ENCODE measurements around the gene LONP2. TPM values are rescaled to one million over a fixed set of nuclear protein-coding genes. Genes with fewer than 3 reads are reported as not detected.

The LONP2 gene
- total and polyA plus RNA-seq, 2 experiments from 2014 or later, result 12.4 to 25.2 TPM

DNA sequence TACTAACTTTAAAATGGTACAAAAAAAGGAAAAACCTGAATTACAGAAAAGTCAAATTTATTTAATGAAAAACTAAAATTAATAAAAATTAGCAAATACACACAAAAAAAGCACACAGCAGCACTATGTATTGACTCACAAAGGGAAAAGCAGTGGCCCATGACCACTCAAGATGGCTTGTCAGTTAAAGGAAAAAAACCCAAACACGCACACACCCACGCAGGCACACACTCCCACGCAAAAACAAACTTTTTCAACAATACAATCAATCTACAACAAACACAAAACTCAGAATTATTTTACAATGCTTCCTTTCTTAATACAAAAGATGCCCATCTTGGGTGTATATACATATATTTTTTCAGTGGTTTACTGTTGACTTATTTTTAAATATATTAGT is 116.9 kb downstream of the LONP2 start (continued):
- TF ChIP-seq CTCF (conservative IDR thresholded peaks at IDR 0.05; ENCODE audit: low read depth in 2 of 2) (no peak), REST (IDR thresholded peaks at IDR 0.05; ENCODE audit: unreplicated experiment) (no peak), ZNF114 (CRISPR knock-in tag; IDR thresholded peaks at IDR 0.05) (no peak), EZH2 (IDR thresholded peaks at IDR 0.05; ENCODE audit: low read depth, unreplicated experiment) (no peak), JUNB (IDR thresholded peaks at IDR 0.05; ENCODE audit: unreplicated experiment) (no peak), NANOG (IDR thresholded peaks at IDR 0.05; ENCODE audit: borderline replicate concordance) (no peak), STAT1 (IDR thresholded peaks at IDR 0.05; ENCODE audit: unreplicated experiment) (no peak), POLR2AphosphoS5 (IDR thresholded peaks at IDR 0.05; ENCODE audit: low read depth) (no peak), ZNF331 (CRISPR knock-in tag; IDR thresholded peaks at IDR 0.05; ENCODE audit: low read depth) (no peak), CREB1 (CRISPR knock-in tag; IDR thresholded peaks at IDR 0.05; ENCODE audit: low read depth) (no peak)
- TF ChIP-seq, protein P1, sequence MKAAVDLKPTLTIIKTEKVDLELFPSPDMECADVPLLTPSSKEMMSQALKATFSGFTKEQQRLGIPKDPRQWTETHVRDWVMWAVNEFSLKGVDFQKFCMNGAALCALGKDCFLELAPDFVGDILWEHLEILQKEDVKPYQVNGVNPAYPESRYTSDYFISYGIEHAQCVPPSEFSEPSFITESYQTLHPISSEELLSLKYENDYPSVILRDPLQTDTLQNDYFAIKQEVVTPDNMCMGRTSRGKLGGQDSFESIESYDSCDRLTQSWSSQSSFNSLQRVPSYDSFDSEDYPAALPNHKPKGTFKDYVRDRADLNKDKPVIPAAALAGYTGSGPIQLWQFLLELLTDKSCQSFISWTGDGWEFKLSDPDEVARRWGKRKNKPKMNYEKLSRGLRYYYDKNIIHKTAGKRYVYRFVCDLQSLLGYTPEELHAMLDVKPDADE (IDR thresholded peaks at IDR 0.05), result no peak

GRCh38 chr16:48361540-48362144 is 117.5 kb downstream of the LONP2 start:
- no peak overlapping the region for H2AFZ ChIP-seq
- Mint-ChIP-seq H3K9me3 (no peaks in the 10 kb centered on the region), H3K27me3 (ENCODE audit: insufficient read depth, low read depth, poor library complexity) (no peaks in the 10 kb centered on the region), H3K36me3 (ENCODE audit: low read depth) (peaks cover 16% of the 10 kb centered on the region), H3K27ac (no peak overlapping the region), H3K4me3 (no peak overlapping the region), H3K4me1 (peaks cover 36% of the 10 kb centered on the region)
- no peak overlapping the region for H3K4me3 ChIP-seq
- peaks cover 7% of the 10 kb centered on the region; the same call in 1 of the 2 replicates for H3F3A ChIP-seq (replicated peaks; ENCODE audit: low read depth)
- no peak for DNase-seq (ENCODE audit: low spot score)
- peaks cover 20% of the 10 kb centered on the region for H3K4me1 ChIP-seq (ENCODE audit: insufficient read depth)
- ATAC-seq, result no peak
- peaks cover 38% of the 10 kb centered on the region for H4K20me1 ChIP-seq (replicated peaks; ENCODE audit: insufficient read depth)
- peaks cover 97% of the 10 kb centered on the region for H3K79me2 ChIP-seq (replicated peaks; ENCODE audit: insufficient read depth)
- no peaks in the 10 kb centered on the region for H3K9me2 ChIP-seq (ENCODE audit: insufficient read depth)
- no peaks in the 10 kb centered on the region for H3K27me3 ChIP-seq (ENCODE audit: insufficient read depth)
- no peak overlapping the region for H3K27ac ChIP-seq (ENCODE audit: low read depth)
- H3K4me2 ChIP-seq, result no peak overlapping the region
- no peaks in the 10 kb centered on the region for H3K36me3 ChIP-seq (ENCODE audit: insufficient read depth)
- TF ChIP-seq EZH2 (IDR thresholded peaks at IDR 0.05; ENCODE audit: low read depth, unreplicated experiment), result no peak
- no peak for TF ChIP-seq REST (IDR thresholded peaks at IDR 0.05; ENCODE audit: unreplicated experiment)
- no peak for TF ChIP-seq JUNB (IDR thresholded peaks at IDR 0.05; ENCODE audit: unreplicated experiment)
- TF ChIP-seq ZNF114 (CRISPR knock-in tag; IDR thresholded peaks at IDR 0.05), result no peak
- no peak for TF ChIP-seq ZNF331 (CRISPR knock-in tag; IDR thresholded peaks at IDR 0.05; ENCODE audit: low read depth)
- TF ChIP-seq POLR2AphosphoS5 (IDR thresholded peaks at IDR 0.05; ENCODE audit: low read depth), result no peak
- TF ChIP-seq STAT1 (IDR thresholded peaks at IDR 0.05; ENCODE audit: unreplicated experiment), result no peak

Measured in GM23338 (cell line).